NT2/D1 (cell line): ENCODE results near the gene SDK1.

Source experiments
- DNase-seq: peaks from one replicate; pipeline ENCODE4 v3.0.0-alpha.2; 2011; ENCODE audit warnings: low read depth, low spot score
- H3K27me3 ChIP-seq: 2 replicates; pipeline ENCODE4 v1.6.0; 2011; ENCODE audit warnings: mild to moderate bottlenecking; ENCODE audit not compliant: insufficient read length, insufficient read depth
- H3K36me3 ChIP-seq: 2 replicates; pipeline ENCODE4 v1.6.1; 2011; ENCODE audit warnings: mild to moderate bottlenecking, low read length, mixed read lengths; ENCODE audit not compliant: insufficient read depth, insufficient read length
- H3K4me1 ChIP-seq: 2 replicates; pipeline ENCODE4 v1.5.1; 2011; ENCODE audit not compliant: insufficient read depth, insufficient read length
- H3K4me3 ChIP-seq: 2 replicates; pipeline ENCODE4 v1.5.1; 2011; ENCODE audit warnings: low read depth; ENCODE audit not compliant: insufficient read length
- H3K9ac ChIP-seq: 2 replicates; pipeline ENCODE4 v1.6.0; 2011; ENCODE audit warnings: low read depth; ENCODE audit not compliant: insufficient read length
- H3K9me3 ChIP-seq: 2 replicates; pipeline ENCODE4 v1.5.1; 2011; ENCODE audit warnings: mild to moderate bottlenecking, low read length; ENCODE audit not compliant: insufficient read depth
- SUZ12 ChIP-seq: IDR thresholded peaks from 2 replicates; pipeline ENCODE4 v1.6.1; 2011; ENCODE audit not compliant: insufficient read length, insufficient read depth; ENCODE audit errors: extremely low read depth
- YY1 ChIP-seq: IDR thresholded peaks from 2 replicates; pipeline ENCODE4 v1.6.1; 2011; ENCODE audit not compliant: insufficient read length, insufficient read depth
- ZNF274 ChIP-seq: IDR thresholded peaks from 2 replicates; pipeline ENCODE4 v1.6.1; 2011; ENCODE audit warnings: mild to moderate bottlenecking, low read depth, low read length

The SDK1 gene

GRCh38 chr7:3494947-3495346 lies 193.9 kb downstream of the SDK1 start:
- Histone ChIP-seq H3K9ac (no peak overlapping the region), H3K4me3 (no peak overlapping the region), H3K36me3 (no peaks in the 10 kb centered on the region), H3K27me3 (no peaks in the 10 kb centered on the region), H3K4me1 (no peaks in the 10 kb centered on the region), H3K9me3 (peaks cover 5% of the 10 kb centered on the region)
- no peak for DNase-seq
- TF ChIP-seq SUZ12 (no peak), ZNF274 (no peak)

- no peak for TF ChIP-seq SUZ12
Measured at GRCh38 chr7:3495530-3495929, 194.5 kb downstream of the SDK1 start.

DNA sequence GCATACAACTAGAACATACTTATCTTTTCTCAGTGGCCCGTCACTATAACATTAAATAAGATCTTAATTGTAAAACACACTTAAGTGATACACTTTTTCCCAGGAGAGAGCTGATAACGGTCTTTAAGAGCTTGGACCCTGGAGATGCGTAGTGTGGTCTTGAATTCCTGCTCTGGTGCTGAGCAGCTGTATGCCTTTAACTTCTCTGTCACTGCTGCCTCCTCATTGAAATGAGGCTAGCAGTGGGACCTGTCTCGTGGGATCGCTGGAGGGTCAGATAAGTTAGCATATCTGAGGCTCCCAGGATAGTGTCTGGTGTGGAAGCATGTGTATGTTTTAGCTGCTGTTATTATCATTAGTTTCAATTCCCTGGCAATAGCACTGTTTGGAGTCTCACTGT lies 194.9 kb downstream of the SDK1 start:
- Histone ChIP-seq H3K4me1 (no peaks in the 10 kb centered on the region), H3K27me3 (no peaks in the 10 kb centered on the region), H3K36me3 (no peaks in the 10 kb centered on the region), H3K4me3 (no peak overlapping the region), H3K9me3 (peaks cover 15% of the 10 kb centered on the region), H3K9ac (no peak overlapping the region)
- DNase-seq, result no peak
- no peak for TF ChIP-seq SUZ12

More at GRCh38 chr7:3495530-3495929, 194.5 kb downstream of the SDK1 start:
- Histone ChIP-seq H3K27me3 (no peaks in the 10 kb centered on the region), H3K9ac (no peak overlapping the region), H3K4me1 (no peaks in the 10 kb centered on the region), H3K9me3 (peaks cover 11% of the 10 kb centered on the region), H3K36me3 (no peaks in the 10 kb centered on the region), H3K4me3 (no peak overlapping the region)
- DNase-seq, result no peak

DNA sequence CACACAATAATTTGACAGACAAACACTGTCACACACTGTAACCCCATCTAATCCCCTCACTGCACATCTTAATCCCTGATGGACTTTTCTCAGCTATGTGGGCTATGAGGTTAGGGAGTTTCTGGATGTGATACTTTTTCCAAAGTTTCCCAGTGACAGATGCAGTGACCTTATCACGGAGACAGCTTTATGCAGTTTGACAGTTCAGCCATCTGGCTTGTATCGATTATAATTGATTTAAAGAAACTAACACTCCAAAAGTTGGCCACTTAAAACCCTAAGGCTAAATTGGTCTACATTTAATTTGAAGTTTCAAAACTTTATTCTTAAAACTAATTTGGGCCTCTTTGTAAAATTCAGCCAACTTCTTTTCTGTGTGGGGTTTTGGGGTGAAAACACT lies 196.7 kb downstream of the SDK1 start:
- no peak for DNase-seq
- Histone ChIP-seq H3K4me3 (no peak overlapping the region), H3K36me3 (no peaks in the 10 kb centered on the region), H3K9me3 (peaks cover 18% of the 10 kb centered on the region), H3K27me3 (no peaks in the 10 kb centered on the region), H3K9ac (no peak overlapping the region), H3K4me1 (no peaks in the 10 kb centered on the region)
- no peak for TF ChIP-seq YY1
- no peak for TF ChIP-seq ZNF274
- no peak for TF ChIP-seq SUZ12

DNA sequence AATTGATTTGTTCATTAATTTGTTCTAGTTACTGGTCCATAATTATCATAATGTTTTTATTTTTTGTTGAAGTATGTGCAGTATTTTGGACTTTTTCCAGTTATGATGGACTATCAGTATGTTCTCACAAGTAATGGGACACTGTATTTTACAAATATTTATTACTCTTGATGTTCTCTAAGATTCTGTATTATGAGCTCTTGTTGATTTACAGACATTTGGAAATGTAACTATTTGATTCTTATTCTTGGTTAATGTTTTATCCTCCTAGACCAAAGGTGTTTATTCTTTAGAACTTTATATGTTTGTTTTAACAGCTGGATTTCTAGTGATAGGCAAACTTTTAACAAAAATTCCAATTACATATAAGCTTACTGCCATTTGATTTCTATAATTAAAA lies 200.6 kb downstream of the SDK1 start:
- Histone ChIP-seq H3K9me3 (peaks cover 45% of the 10 kb centered on the region), H3K36me3 (no peaks in the 10 kb centered on the region), H3K4me3 (no peak overlapping the region), H3K27me3 (no peaks in the 10 kb centered on the region), H3K4me1 (no peaks in the 10 kb centered on the region), H3K9ac (no peak overlapping the region)
- DNase-seq, result no peak
- TF ChIP-seq YY1, result no peak
- no peak for TF ChIP-seq SUZ12
- no peak for TF ChIP-seq ZNF274

DNA sequence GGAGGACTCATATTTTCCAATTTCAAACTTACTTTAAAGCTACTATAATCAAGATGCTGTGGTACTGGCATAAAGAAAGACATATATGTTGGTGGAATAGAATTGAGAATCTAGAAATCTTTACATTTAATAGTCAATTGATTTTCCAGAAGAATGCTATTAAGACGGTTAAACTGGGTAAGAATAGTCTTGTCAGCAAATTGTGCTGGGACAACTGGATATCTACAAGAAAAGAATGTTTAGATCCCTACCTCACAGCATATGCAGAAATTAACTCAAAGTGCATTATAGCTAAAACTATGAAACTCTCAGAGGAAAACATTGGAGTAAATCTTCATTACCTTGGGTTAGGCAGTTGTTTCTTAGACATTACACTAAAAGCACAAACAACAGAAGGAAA lies 203.3 kb downstream of the SDK1 start:
- no peak for DNase-seq
- H3K27me3 ChIP-seq, result no peaks in the 10 kb centered on the region
- no peak for TF ChIP-seq ZNF274
- TF ChIP-seq SUZ12, result no peak
- no peak for TF ChIP-seq YY1
- peaks cover 48% of the 10 kb centered on the region for H3K9me3 ChIP-seq
- H3K36me3 ChIP-seq, result no peaks in the 10 kb centered on the region
- no peak overlapping the region for H3K9ac ChIP-seq
- no peaks in the 10 kb centered on the region for H3K4me1 ChIP-seq
- H3K4me3 ChIP-seq, result no peak overlapping the region

GRCh38 chr7:3510101-3511020 lies 209.3 kb downstream of the SDK1 start:
- Histone ChIP-seq H3K9ac (no peak overlapping the region), H3K9me3 (peaks cover 16% of the 10 kb centered on the region), H3K27me3 (no peaks in the 10 kb centered on the region), H3K4me3 (no peak overlapping the region), H3K4me1 (no peaks in the 10 kb centered on the region), H3K36me3 (no peaks in the 10 kb centered on the region)
- TF ChIP-seq YY1 (no peak), ZNF274 (no peak), SUZ12 (no peak)
- peak; percentile 30 for DNase-seq
